K562 (cell line): ENCODE results near the gene ZSWIM9. TPM values are rescaled to one million over a fixed set of nuclear protein-coding genes. Genes with fewer than 3 reads are reported as not detected.

Experiments used
- ATAC-seq: fragments of 200-7000 bp; cut with Tn5 transposase; 3 replicates; pipeline ENCODE4 v1.9.1; 2020; ENCODE audit warnings: moderate library complexity
- BruUV-seq: library from RNA; stranded (reverse); fragments of 400-500 nt; replicated peaks from 2 replicates; lab custom pipeline; 2021; lab: Mats Ljungman, UMichigan
- CTCF ChIA-PET: fragments of 300-600 bp; formaldehyde crosslinking; extraction: SDS; loops from one replicate; lab custom pipeline; 2021; ENCODE audit warnings: low intra/inter-chr PET ratio; lab: Yijun Ruan, JAX
- POLR2A ChIA-PET: fragments of 300-600, 350-650 bp; sonication (Branson Sonifier 250); formaldehyde crosslinking; extraction: SDS; loops from one replicate; lab custom pipeline; 2021; ENCODE audit warnings: antibody characterized with exemption, inconsistent platforms; lab: Yijun Ruan, JAX
- DNase-seq, 4 experiments: peaks; one replicate each; pipeline versions ENCODE4 v3.0.0 to v3.0.0-alpha.2; 2011 to 2018; ENCODE audit warnings: low spot score in 3 of 4, mixed read lengths in 3 of 4; ENCODE audit errors: extremely low read depth in 1 of 4
- FAIRE-seq: peaks from 2 replicates; lab custom pipeline; 2011; peaks lifted over from hg19 to GRCh38; lab: Jason Lieb, UNC
- H2AFZ ChIP-seq: 2 replicates; pipeline ENCODE4 v1.6.0; 2011; ENCODE audit warnings: low read depth, low read length, control low read depth, inconsistent platforms
- H3K27ac ChIP-seq: fragments of 200-600 bp; 3 replicates; pipeline ENCODE4 v1.8.0; 2011; ENCODE audit warnings: low read depth, mild to moderate bottlenecking, control low read depth, inconsistent platforms, low read length, moderate library complexity, mixed read lengths; ENCODE audit errors: extremely low read depth
- H3K27me3 ChIP-seq, 2 experiments: fragments of 300-600 bp in 1 of 2; 2 replicates in 1 of 2; 3 replicates in 1 of 2; pipeline versions ENCODE4 v1.6.0 to v1.8.0; 2011; ENCODE audit warnings: inconsistent platforms in 2 of 2, low read length in 2 of 2, mild to moderate bottlenecking in 1 of 2, mixed read lengths in 1 of 2, moderate library complexity in 1 of 2; ENCODE audit not compliant: control insufficient read depth in 2 of 2, insufficient read depth in 2 of 2
- H3K36me3 ChIP-seq: fragments of 300-600 bp; 3 replicates; pipeline ENCODE4 v1.8.0; 2011; ENCODE audit warnings: mild to moderate bottlenecking, low read length, inconsistent platforms; ENCODE audit not compliant: control insufficient read depth, insufficient read depth
- H3K4me1 ChIP-seq, 2 experiments: fragments of 200-600 bp in 1 of 2; replicated peaks in 1 of 2; 2 replicates in 1 of 2; 3 replicates in 1 of 2; pipeline versions ENCODE4 v1.5.1 to v1.8.0; 2011; ENCODE audit warnings: inconsistent platforms in 2 of 2, low read length in 2 of 2, mild to moderate bottlenecking in 1 of 2, mixed read lengths in 1 of 2, moderate library complexity in 1 of 2; ENCODE audit not compliant: control insufficient read depth in 2 of 2, insufficient read depth in 2 of 2
- H3K4me2 ChIP-seq: 2 replicates; pipeline ENCODE4 v1.6.1; 2011; ENCODE audit warnings: low read length, control low read depth, inconsistent platforms, mixed read lengths; ENCODE audit not compliant: insufficient read depth
- H3K4me3 ChIP-seq: fragments of 200-600 bp; sonication (generic), shearing (Covaris generic); 2 replicates; pipeline ENCODE4 v1.5.1; 2016; ENCODE audit warnings: control low read depth, inconsistent platforms
- H3K79me2 ChIP-seq: fragments of 200-600 bp; 3 replicates; pipeline ENCODE4 v1.8.0; 2011; ENCODE audit warnings: low read length, inconsistent platforms; ENCODE audit not compliant: control insufficient read depth, insufficient read depth
- H3K9ac ChIP-seq, 2 experiments: 2 replicates each; pipeline versions ENCODE4 v1.6.0 to v1.6.1; 2011; ENCODE audit warnings: low read depth in 2 of 2, low read length in 2 of 2, control low read depth in 1 of 2, inconsistent platforms in 1 of 2, mild to moderate bottlenecking in 1 of 2, mixed read lengths in 1 of 2; ENCODE audit not compliant: insufficient read depth in 1 of 2
- H3K9me1 ChIP-seq: one replicate; pipeline ENCODE4 v1.6.0; 2011; ENCODE audit warnings: inconsistent platforms, mild to moderate bottlenecking, low read length, moderate library complexity; ENCODE audit not compliant: control insufficient read depth, insufficient read depth
- H3K9me3 ChIP-seq: replicated peaks from 2 replicates; pipeline ENCODE4 v1.5.1; 2011; ENCODE audit warnings: low read depth, low read length, inconsistent platforms; ENCODE audit not compliant: control insufficient read depth, insufficient read depth
- H4K20me1 ChIP-seq: replicated peaks from 2 replicates; pipeline ENCODE4 v1.6.1; 2011; ENCODE audit warnings: low read length, inconsistent platforms, mixed read lengths; ENCODE audit not compliant: control insufficient read depth, insufficient read depth
- CREB1 ChIP-seq, 2 experiments: sonication (generic) in 1 of 2; formaldehyde crosslinking in 1 of 2; IDR thresholded peaks; 2 replicates each; pipeline versions ENCODE4 v1.6.1 to v1.8.0; 2012 to 2022; ENCODE audit warnings: inconsistent platforms in 1 of 2, mild to moderate bottlenecking in 1 of 2, missing genetic modification reagents in 1 of 2, moderate library complexity in 1 of 2
- GTF2F1 ChIP-seq: IDR thresholded peaks from 2 replicates; pipeline ENCODE4 v1.6.1; 2011; ENCODE audit warnings: low read depth, low read length, improper control_type of control experiment
- PRPF4 ChIP-seq: fragments of 200-400 bp; formaldehyde crosslinking; IDR thresholded peaks from one replicate; pipeline ENCODE4 v1.6.1; 2017; ENCODE audit warnings: low read length, low read depth, mild to moderate bottlenecking; ENCODE audit not compliant: insufficient read depth, poor library complexity, severe bottlenecking
- WGBS: fragments of 100-300 bp; shearing (Covaris generic); methylation state at CpG from one replicate; pipeline ENCODE4 v1.1.6; 2016; ENCODE audit warnings: low coverage, mixed read lengths; ENCODE audit not compliant: insufficient coverage; ENCODE audit errors: missing lambda C conversion rate; 5-methylcytosine and 5-hydroxymethylcytosine counted together
- in situ Hi-C: fragments of 300-500 bp; cut with MboI; formaldehyde crosslinking; loops from 4 replicates; pipeline ENCODE4 v1.15.0; 2018; ENCODE audit warnings: inconsistent platforms, mixed read lengths
- intact Hi-C: fragments of 100-400 bp; cut with micrococcal nuclease; formaldehyde crosslinking; loops from 2 replicates; pipeline ENCODE4 v1.14.2; 2022
- polyA plus RNA-seq, 8 experiments: library from polyadenylated mRNA; depleted of rRNA in 4 of 8; stranded (reverse) in 5 of 8; unstranded in 3 of 8; fragments of >200 nt; fragmentation: Nextera tagmentation in 2 of 8; fragmentation: Illumina TruSeq in 1 of 8; extraction: Ambion mirVana in 2 of 8; extraction: Trizol in 1 of 8; gene quantifications; 2 replicates each; pipeline versions ENCODE4 v1.2.1 to v1.2.3, GENCODE V29; 2011 to 2014; ENCODE audit warnings: inconsistent platforms in 1 of 8, missing spikeins in 1 of 8
- total RNA-seq, 7 experiments: library from RNA; depleted of rRNA in 6 of 7; stranded (reverse); fragments of >200 nt in 6 of 7; fragmentation: Illumina TruSeq in 2 of 7; extraction: Trizol in 2 of 7; gene quantifications; 2 replicates each; pipeline versions ENCODE4 v1.2.1 to v1.2.3, GENCODE V29; 2011 to 2021; ENCODE audit warnings: low replicate concordance in 1 of 7
- TF ChIP-seq, protein P1 (sequence below), 3 experiments: fragments of 200-800 bp in 1 of 3; sonication (Bioruptor generic) in 1 of 3; sonication (generic) in 1 of 3; formaldehyde crosslinking in 1 of 3; IDR thresholded peaks; 2 replicates each; pipeline versions ENCODE4 v1.6.1 to v1.8.0; 2016 to 2022; ENCODE audit warnings: mild to moderate bottlenecking in 2 of 3, missing compliant biosample characterization in 2 of 3, missing genetic modification characterization in 2 of 3, missing genetic modification reagents in 1 of 3

The ZSWIM9 gene
- total and polyA plus RNA-seq, 9 of the 15 experiments (the other 6 are each of a cell fraction or from before 2014, with no cell fraction given): 0.04 to 1.4 (median 0.34) TPM; not detected in 1

DNA sequence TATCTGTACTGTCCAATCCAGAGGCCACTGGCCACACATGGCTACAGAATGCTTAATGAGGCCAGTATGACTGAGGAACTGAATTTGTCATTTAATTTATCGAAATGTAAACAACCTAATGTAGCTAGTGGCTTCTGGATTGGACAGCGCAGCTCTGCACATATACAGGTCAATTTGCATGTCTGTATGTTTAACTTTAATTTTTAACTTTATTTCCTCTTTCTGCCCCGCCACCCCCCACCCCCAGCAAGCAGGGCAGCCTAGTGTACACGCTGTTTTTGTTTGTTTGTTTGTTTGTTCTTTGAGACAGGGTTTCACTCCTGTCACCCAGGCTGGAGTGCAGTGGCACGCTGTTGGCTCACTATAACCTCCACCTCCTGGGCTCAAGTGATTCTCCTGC, 15.5 kb downstream of the ZSWIM9 start:
- no peak overlapping the region for H3K9ac ChIP-seq
- no peak overlapping the region for H3K4me2 ChIP-seq
- TF ChIP-seq, protein P1, sequence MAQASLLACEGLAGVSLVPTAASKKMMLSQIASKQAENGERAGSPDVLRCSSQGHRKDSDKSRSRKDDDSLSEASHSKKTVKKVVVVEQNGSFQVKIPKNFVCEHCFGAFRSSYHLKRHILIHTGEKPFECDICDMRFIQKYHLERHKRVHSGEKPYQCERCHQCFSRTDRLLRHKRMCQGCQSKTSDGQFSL (CRISPR knock-in tag; IDR thresholded peaks at IDR 0.05): 0 out of 2 replicates have a peak, but pooled peaks have one; percentile 30
- TF ChIP-seq, protein P1 (tag; IDR thresholded peaks at IDR 0.05): no peak
- TF ChIP-seq CREB1 (IDR thresholded peaks at IDR 0.05) (no peak), CREB1 (CRISPR knock-in tag; IDR thresholded peaks at IDR 0.05) (0 out of 2 replicates have a peak, but pooled peaks have one; percentile 26), GTF2F1 (no peak), PRPF4 (no peak)
- no peak overlapping the region for H3K27ac ChIP-seq
- intact Hi-C loops: no loop called here
- no peaks in the 10 kb centered on the region for H3K36me3 ChIP-seq
- H3K4me1 ChIP-seq: peaks cover 10 to 11% of the 10 kb centered on the region in 2 experiments; a peak in 4 of 5 replicates
- no peaks in the 10 kb centered on the region; the same call in 1 of the 2 replicates for H3K9me3 ChIP-seq
- no TSS peak for BruUV-seq
- H3K9me1 ChIP-seq: no peaks in the 10 kb centered on the region
- FAIRE-seq: no peak
- H4K20me1 ChIP-seq: 0 out of 2 replicates have a peak, but pooled peaks cover 2% of the 10 kb centered on the region
- in situ Hi-C loops: no loop called here
- WGBS: 72% methylated on average over 5 of the region's 5 CpGs
- CTCF ChIA-PET: no interaction called here
- no peak; the same call in 1 of the 3 replicates for ATAC-seq
- no peak for DNase-seq
- POLR2A ChIA-PET: interaction anchor here (0.6 to 1.6 kb wide), 3 partner anchors 13 to 19 kb away, joined by 3 to 5 read pairs (median 4); no protein-coding TSS in a partner anchor
- H3K27me3 ChIP-seq: no peaks in the 10 kb centered on the region
- no peaks in the 10 kb centered on the region for H3K79me2 ChIP-seq
- no peak overlapping the region for H2AFZ ChIP-seq
- H3K4me3 ChIP-seq: no peak overlapping the region
